GM23338 (cell line): ENCODE results near the gene ATRIP. TPM values are rescaled to one million over a fixed set of nuclear protein-coding genes. Genes with fewer than 3 reads are reported as not detected.

Experiments
- ATAC-seq: fragments of 200-7000 bp; cut with Tn5 transposase; 3 replicates; pipeline ENCODE4 v1.9.1; 2020
- DNase-seq: peaks from one replicate; pipeline ENCODE4 v3.0.0-alpha.2; 2015; ENCODE audit warnings: low spot score
- H2AFZ ChIP-seq: fragments of 200-600 bp; sonication (generic); 2 replicates; pipeline ENCODE4 v1.8.0; 2016; ENCODE audit warnings: antibody characterized with exemption, mild to moderate bottlenecking, moderate library complexity
- H3F3A ChIP-seq: fragments of 200-600 bp; sonication (generic); replicated peaks from 2 replicates; pipeline ENCODE4 v1.8.0; 2017; ENCODE audit warnings: antibody characterized with exemption, mixed run types, low read depth
- H3K27ac ChIP-seq: fragments of 200-600 bp; sonication (generic); 2 replicates; pipeline ENCODE4 v1.6.1; 2016; ENCODE audit warnings: low read depth
- H3K27me3 ChIP-seq: fragments of 200-600 bp; sonication (generic); 2 replicates; pipeline ENCODE4 v1.8.0; 2016; ENCODE audit warnings: mild to moderate bottlenecking, mixed run types, moderate library complexity; ENCODE audit not compliant: insufficient read depth
- H3K36me3 ChIP-seq: fragments of 200-600 bp; sonication (generic); 2 replicates; pipeline ENCODE4 v1.8.0; 2016; ENCODE audit warnings: mild to moderate bottlenecking; ENCODE audit not compliant: insufficient read depth
- H3K4me1 ChIP-seq: fragments of 200-600 bp; sonication (generic); 2 replicates; pipeline ENCODE4 v1.8.0; 2016; ENCODE audit warnings: mild to moderate bottlenecking, moderate library complexity; ENCODE audit not compliant: insufficient read depth
- H3K4me2 ChIP-seq: fragments of 200-600 bp; sonication (generic); 2 replicates; pipeline ENCODE4 v1.7.1; 2017; ENCODE audit warnings: mixed run types
- H3K4me3 ChIP-seq: fragments of 200-600 bp; sonication (generic); 2 replicates; pipeline ENCODE4 v1.6.1; 2016; ENCODE audit warnings: mixed run types
- H3K79me2 ChIP-seq: fragments of 200-600 bp; sonication (generic); replicated peaks from 2 replicates; pipeline ENCODE4 v1.8.0; 2017; ENCODE audit warnings: mild to moderate bottlenecking; ENCODE audit not compliant: insufficient read depth
- H3K9me2 ChIP-seq: fragments of 200-600 bp; sonication (generic); 2 replicates; pipeline ENCODE4 v1.8.0; 2017; ENCODE audit not compliant: insufficient read depth
- H4K20me1 ChIP-seq: fragments of 200-600 bp; sonication (generic); replicated peaks from 2 replicates; pipeline ENCODE4 v1.8.0; 2017; ENCODE audit warnings: mild to moderate bottlenecking; ENCODE audit not compliant: insufficient read depth
- H3K27ac Mint-ChIP-seq: 2 replicates; pipeline ENCODE4 v1.8.0; 2020; ENCODE audit warnings: inconsistent platforms, mild to moderate bottlenecking, moderate library complexity, mixed read lengths
- H3K27me3 Mint-ChIP-seq: 3 replicates; pipeline ENCODE4 v1.8.0; 2022; ENCODE audit warnings: low read depth, mild to moderate bottlenecking, moderate library complexity, mixed read lengths, inconsistent platforms; ENCODE audit not compliant: insufficient read depth, poor library complexity
- H3K36me3 Mint-ChIP-seq: 3 replicates; pipeline ENCODE4 v1.8.0; 2021; ENCODE audit warnings: low read depth, mild to moderate bottlenecking, inconsistent platforms, moderate library complexity, mixed read lengths
- H3K4me1 Mint-ChIP-seq: 3 replicates; pipeline ENCODE4 v1.8.0; 2020; ENCODE audit warnings: mild to moderate bottlenecking, inconsistent platforms, mixed read lengths
- H3K4me3 Mint-ChIP-seq: 3 replicates; pipeline ENCODE4 v1.8.0; 2021; ENCODE audit warnings: moderate library complexity, mild to moderate bottlenecking, inconsistent platforms, mixed read lengths
- H3K9me3 Mint-ChIP-seq: 3 replicates; pipeline ENCODE4 v1.8.0; 2020; ENCODE audit warnings: moderate library complexity, mild to moderate bottlenecking, inconsistent platforms, mixed read lengths
- CREB1 ChIP-seq: fragments of 250-450 bp; sonication (Bioruptor Pico); IDR thresholded peaks from 2 replicates; pipeline ENCODE4 v1.5.0; 2020; ENCODE audit warnings: low read depth, mild to moderate bottlenecking, moderate library complexity
- EZH2 ChIP-seq: fragments of 200-600 bp; sonication (generic); IDR thresholded peaks from one replicate; pipeline ENCODE4 v1.8.0; 2017; ENCODE audit warnings: antibody characterized with exemption, mild to moderate bottlenecking, low read depth; ENCODE audit not compliant: unreplicated experiment
- EZH2phosphoT487 ChIP-seq: fragments of 200-600 bp; sonication (generic); IDR thresholded peaks from one replicate; pipeline ENCODE4 v1.8.1; 2018; ENCODE audit warnings: antibody characterized with exemption; ENCODE audit not compliant: unreplicated experiment
- JUNB ChIP-seq: IDR thresholded peaks from one replicate; pipeline ENCODE4 v1.6.1; 2016; ENCODE audit warnings: antibody characterized with exemption; ENCODE audit not compliant: unreplicated experiment
- STAT1 ChIP-seq: IDR thresholded peaks from one replicate; pipeline ENCODE4 v1.6.1; 2016; ENCODE audit warnings: antibody characterized with exemption; ENCODE audit not compliant: unreplicated experiment
- ZNF114 ChIP-seq: fragments of 250-450 bp; sonication (Bioruptor Pico); IDR thresholded peaks from 2 replicates; pipeline ENCODE4 v1.5.0; 2020; ENCODE audit warnings: mild to moderate bottlenecking, moderate library complexity
- ZNF331 ChIP-seq: fragments of 250-450 bp; sonication (Bioruptor Pico); IDR thresholded peaks from 2 replicates; pipeline ENCODE4 v1.5.0; 2020; ENCODE audit warnings: low read depth, mild to moderate bottlenecking, moderate library complexity
- ZNF462 ChIP-seq: fragments of 250-450 bp; sonication (Bioruptor Pico); IDR thresholded peaks from 2 replicates; pipeline ENCODE4 v1.5.0; 2020; ENCODE audit warnings: mild to moderate bottlenecking, moderate library complexity
- polyA plus RNA-seq: library from polyadenylated mRNA; unstranded; fragments of >200 nt; fragmentation: Nextera tagmentation; extraction: Ambion mirVana; gene quantifications from 2 replicates; pipeline ENCODE4 v1.2.1, GENCODE V29; 2016
- total RNA-seq: library from RNA; depleted of rRNA; stranded (reverse); fragments of >200 nt; shearing (Covaris generic); gene quantifications from 2 replicates; pipeline ENCODE4 v1.2.3, GENCODE V29; 2014
- TF ChIP-seq, protein P1 (sequence below): IDR thresholded peaks from one replicate; pipeline ENCODE4 v1.6.1; 2018; ENCODE audit warnings: antibody characterized with exemption; ENCODE audit not compliant: unreplicated experiment
- TF ChIP-seq, protein P2 (sequence below), 2 experiments: fragments of 200-600 bp in 1 of 2; sonication (generic) in 1 of 2; conservative IDR thresholded peaks; 2 replicates each; pipeline versions ENCODE4 v1.5.1 to v1.6.1; 2016 to 2017; ENCODE audit warnings: antibody characterized with exemption in 2 of 2, low read depth in 2 of 2, mild to moderate bottlenecking in 2 of 2, moderate library complexity in 1 of 2
- TF ChIP-seq, protein P3 (sequence below): IDR thresholded peaks from 2 replicates; pipeline ENCODE4 v1.6.1; 2016; ENCODE audit warnings: antibody characterized with exemption

The ATRIP gene
- total and polyA plus RNA-seq, 2 experiments from 2014 or later: 5.8 to 17.3 TPM

DNA sequence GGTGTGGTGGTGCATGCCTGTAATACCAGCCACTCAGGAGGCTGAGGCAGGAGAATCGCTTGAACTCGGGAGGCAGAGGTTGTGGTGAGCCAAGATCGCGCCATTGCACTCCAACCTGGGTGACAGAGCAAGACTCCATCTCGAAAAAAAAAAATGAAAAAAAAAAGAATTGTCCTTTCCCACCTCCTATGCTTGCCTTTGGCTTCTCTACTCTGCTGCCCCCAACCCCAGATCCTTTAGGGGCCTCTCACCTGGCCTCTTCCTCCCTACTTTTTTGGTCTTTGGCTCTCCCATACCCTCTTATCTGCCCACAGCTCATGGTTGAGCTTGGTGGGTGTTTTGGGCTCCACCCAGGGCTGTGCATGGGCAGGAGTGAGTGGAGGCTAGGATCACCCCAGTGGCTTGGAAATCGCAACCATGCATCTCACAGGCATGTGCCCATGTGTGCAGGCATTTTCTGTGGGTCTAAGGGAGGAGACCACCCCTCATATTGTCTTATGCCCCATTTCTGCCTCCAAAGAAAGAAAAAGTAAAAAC lies 59.5 kb downstream of the ATRIP start:
- Histone ChIP-seq H3K79me2 (peaks cover 5% of the 10 kb centered on the region; the same call in 1 of the 2 replicates), H4K20me1 (no peaks in the 10 kb centered on the region), H3K36me3 (no peaks in the 10 kb centered on the region), H3K4me1 (peaks cover 37% of the 10 kb centered on the region), H3K27me3 (no peaks in the 10 kb centered on the region), H3K9me2 (no peaks in the 10 kb centered on the region), H3K4me2 (no peak overlapping the region), H2AFZ (no peak overlapping the region), H3K27ac (no peak overlapping the region), H3K4me3 (no peak overlapping the region), H3F3A (no peaks in the 10 kb centered on the region)
- peaks cover 19% of the 10 kb centered on the region for H3K27me3 Mint-ChIP-seq
- DNase-seq: no peak
- H3K4me1 Mint-ChIP-seq: peaks cover 40% of the 10 kb centered on the region
- H3K36me3 Mint-ChIP-seq: no peaks in the 10 kb centered on the region; the same call in 2 of the 3 replicates
- ATAC-seq: no peak
- no peak overlapping the region for H3K4me3 Mint-ChIP-seq
- TF ChIP-seq, protein P1, sequence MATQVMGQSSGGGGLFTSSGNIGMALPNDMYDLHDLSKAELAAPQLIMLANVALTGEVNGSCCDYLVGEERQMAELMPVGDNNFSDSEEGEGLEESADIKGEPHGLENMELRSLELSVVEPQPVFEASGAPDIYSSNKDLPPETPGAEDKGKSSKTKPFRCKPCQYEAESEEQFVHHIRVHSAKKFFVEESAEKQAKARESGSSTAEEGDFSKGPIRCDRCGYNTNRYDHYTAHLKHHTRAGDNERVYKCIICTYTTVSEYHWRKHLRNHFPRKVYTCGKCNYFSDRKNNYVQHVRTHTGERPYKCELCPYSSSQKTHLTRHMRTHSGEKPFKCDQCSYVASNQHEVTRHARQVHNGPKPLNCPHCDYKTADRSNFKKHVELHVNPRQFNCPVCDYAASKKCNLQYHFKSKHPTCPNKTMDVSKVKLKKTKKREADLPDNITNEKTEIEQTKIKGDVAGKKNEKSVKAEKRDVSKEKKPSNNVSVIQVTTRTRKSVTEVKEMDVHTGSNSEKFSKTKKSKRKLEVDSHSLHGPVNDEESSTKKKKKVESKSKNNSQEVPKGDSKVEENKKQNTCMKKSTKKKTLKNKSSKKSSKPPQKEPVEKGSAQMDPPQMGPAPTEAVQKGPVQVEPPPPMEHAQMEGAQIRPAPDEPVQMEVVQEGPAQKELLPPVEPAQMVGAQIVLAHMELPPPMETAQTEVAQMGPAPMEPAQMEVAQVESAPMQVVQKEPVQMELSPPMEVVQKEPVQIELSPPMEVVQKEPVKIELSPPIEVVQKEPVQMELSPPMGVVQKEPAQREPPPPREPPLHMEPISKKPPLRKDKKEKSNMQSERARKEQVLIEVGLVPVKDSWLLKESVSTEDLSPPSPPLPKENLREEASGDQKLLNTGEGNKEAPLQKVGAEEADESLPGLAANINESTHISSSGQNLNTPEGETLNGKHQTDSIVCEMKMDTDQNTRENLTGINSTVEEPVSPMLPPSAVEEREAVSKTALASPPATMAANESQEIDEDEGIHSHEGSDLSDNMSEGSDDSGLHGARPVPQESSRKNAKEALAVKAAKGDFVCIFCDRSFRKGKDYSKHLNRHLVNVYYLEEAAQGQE: no peak
- TF ChIP-seq ZNF114 (CRISPR knock-in tag) (no peak), STAT1 (no peak), CREB1 (CRISPR knock-in tag) (no peak), EZH2phosphoT487 (no peak), EZH2 (no peak), ZNF462 (CRISPR knock-in tag) (no peak), ZNF331 (CRISPR knock-in tag) (no peak), JUNB (no peak)
- TF ChIP-seq, protein P2, sequence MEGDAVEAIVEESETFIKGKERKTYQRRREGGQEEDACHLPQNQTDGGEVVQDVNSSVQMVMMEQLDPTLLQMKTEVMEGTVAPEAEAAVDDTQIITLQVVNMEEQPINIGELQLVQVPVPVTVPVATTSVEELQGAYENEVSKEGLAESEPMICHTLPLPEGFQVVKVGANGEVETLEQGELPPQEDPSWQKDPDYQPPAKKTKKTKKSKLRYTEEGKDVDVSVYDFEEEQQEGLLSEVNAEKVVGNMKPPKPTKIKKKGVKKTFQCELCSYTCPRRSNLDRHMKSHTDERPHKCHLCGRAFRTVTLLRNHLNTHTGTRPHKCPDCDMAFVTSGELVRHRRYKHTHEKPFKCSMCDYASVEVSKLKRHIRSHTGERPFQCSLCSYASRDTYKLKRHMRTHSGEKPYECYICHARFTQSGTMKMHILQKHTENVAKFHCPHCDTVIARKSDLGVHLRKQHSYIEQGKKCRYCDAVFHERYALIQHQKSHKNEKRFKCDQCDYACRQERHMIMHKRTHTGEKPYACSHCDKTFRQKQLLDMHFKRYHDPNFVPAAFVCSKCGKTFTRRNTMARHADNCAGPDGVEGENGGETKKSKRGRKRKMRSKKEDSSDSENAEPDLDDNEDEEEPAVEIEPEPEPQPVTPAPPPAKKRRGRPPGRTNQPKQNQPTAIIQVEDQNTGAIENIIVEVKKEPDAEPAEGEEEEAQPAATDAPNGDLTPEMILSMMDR (conservative IDR thresholded peaks at IDR 0.05; ENCODE audit: low read depth in 2 of 2): no peak
- TF ChIP-seq, protein P3, sequence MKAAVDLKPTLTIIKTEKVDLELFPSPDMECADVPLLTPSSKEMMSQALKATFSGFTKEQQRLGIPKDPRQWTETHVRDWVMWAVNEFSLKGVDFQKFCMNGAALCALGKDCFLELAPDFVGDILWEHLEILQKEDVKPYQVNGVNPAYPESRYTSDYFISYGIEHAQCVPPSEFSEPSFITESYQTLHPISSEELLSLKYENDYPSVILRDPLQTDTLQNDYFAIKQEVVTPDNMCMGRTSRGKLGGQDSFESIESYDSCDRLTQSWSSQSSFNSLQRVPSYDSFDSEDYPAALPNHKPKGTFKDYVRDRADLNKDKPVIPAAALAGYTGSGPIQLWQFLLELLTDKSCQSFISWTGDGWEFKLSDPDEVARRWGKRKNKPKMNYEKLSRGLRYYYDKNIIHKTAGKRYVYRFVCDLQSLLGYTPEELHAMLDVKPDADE: no peak
- no peak overlapping the region; the same call in 1 of the 2 replicates for H3K27ac Mint-ChIP-seq
- H3K9me3 Mint-ChIP-seq: no peaks in the 10 kb centered on the region
